ENCODE data around the gene CENPF.

GRCh38 chr1:214702556-214702955, 99.6 kb downstream of the CENPF start:
- TF ChIP-seq POLR2A (IDR thresholded peaks at IDR 0.05) (no peak), CTCF (IDR thresholded peaks at IDR 0.05) (no peak)
